ENCODE data around the gene PPARD.

- no peak for TF ChIP-seq CTCF (conservative IDR thresholded peaks at IDR 0.05; ENCODE audit: low read depth, low read length)
- no peak for TF ChIP-seq EZH2 (IDR thresholded peaks at IDR 0.05; ENCODE audit: borderline replicate concordance, low read depth, low read length, poor library complexity, severe bottlenecking)
Measured at GRCh38 chr6:35401514-35401913, 59.2 kb downstream of the PPARD start.

Measured in A673 (cell line).